ENCODE results near the gene GAL3ST1.

GRCh38 chr22:30614879-30615278, 40.4 kb upstream of the GAL3ST1 start:
- TF ChIP-seq, protein P1, sequence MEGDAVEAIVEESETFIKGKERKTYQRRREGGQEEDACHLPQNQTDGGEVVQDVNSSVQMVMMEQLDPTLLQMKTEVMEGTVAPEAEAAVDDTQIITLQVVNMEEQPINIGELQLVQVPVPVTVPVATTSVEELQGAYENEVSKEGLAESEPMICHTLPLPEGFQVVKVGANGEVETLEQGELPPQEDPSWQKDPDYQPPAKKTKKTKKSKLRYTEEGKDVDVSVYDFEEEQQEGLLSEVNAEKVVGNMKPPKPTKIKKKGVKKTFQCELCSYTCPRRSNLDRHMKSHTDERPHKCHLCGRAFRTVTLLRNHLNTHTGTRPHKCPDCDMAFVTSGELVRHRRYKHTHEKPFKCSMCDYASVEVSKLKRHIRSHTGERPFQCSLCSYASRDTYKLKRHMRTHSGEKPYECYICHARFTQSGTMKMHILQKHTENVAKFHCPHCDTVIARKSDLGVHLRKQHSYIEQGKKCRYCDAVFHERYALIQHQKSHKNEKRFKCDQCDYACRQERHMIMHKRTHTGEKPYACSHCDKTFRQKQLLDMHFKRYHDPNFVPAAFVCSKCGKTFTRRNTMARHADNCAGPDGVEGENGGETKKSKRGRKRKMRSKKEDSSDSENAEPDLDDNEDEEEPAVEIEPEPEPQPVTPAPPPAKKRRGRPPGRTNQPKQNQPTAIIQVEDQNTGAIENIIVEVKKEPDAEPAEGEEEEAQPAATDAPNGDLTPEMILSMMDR (IDR thresholded peaks at IDR 0.05; ENCODE audit: low read depth, low read length, missing input control), result no peak
- TF ChIP-seq TAF1 (conservative IDR thresholded peaks at IDR 0.05) (no peak), GABPA (IDR thresholded peaks at IDR 0.05 in 1 of 2, conservative IDR thresholded peaks at IDR 0.05 in 1 of 2) (no peak), EGR1 (IDR thresholded peaks at IDR 0.05; ENCODE audit: low read depth in 2 of 2) (no peak), RXRA (IDR thresholded peaks at IDR 0.05) (no peak), RAD21 (IDR thresholded peaks at IDR 0.05) (no peak), MAX (IDR thresholded peaks at IDR 0.05) (no peak), NR2F2 (IDR thresholded peaks at IDR 0.05) (no peak), FOXA1 (IDR thresholded peaks at IDR 0.05) (no peak), ZBTB33 (IDR thresholded peaks at IDR 0.05) (no peak), YY1 (IDR thresholded peaks at IDR 0.05) (no peak), HNF4G (IDR thresholded peaks at IDR 0.05) (no peak)
- TF ChIP-seq, protein P2, sequence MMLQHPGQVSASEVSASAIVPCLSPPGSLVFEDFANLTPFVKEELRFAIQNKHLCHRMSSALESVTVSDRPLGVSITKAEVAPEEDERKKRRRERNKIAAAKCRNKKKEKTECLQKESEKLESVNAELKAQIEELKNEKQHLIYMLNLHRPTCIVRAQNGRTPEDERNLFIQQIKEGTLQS (IDR thresholded peaks at IDR 0.05), result no peak
- TF ChIP-seq, protein P3, sequence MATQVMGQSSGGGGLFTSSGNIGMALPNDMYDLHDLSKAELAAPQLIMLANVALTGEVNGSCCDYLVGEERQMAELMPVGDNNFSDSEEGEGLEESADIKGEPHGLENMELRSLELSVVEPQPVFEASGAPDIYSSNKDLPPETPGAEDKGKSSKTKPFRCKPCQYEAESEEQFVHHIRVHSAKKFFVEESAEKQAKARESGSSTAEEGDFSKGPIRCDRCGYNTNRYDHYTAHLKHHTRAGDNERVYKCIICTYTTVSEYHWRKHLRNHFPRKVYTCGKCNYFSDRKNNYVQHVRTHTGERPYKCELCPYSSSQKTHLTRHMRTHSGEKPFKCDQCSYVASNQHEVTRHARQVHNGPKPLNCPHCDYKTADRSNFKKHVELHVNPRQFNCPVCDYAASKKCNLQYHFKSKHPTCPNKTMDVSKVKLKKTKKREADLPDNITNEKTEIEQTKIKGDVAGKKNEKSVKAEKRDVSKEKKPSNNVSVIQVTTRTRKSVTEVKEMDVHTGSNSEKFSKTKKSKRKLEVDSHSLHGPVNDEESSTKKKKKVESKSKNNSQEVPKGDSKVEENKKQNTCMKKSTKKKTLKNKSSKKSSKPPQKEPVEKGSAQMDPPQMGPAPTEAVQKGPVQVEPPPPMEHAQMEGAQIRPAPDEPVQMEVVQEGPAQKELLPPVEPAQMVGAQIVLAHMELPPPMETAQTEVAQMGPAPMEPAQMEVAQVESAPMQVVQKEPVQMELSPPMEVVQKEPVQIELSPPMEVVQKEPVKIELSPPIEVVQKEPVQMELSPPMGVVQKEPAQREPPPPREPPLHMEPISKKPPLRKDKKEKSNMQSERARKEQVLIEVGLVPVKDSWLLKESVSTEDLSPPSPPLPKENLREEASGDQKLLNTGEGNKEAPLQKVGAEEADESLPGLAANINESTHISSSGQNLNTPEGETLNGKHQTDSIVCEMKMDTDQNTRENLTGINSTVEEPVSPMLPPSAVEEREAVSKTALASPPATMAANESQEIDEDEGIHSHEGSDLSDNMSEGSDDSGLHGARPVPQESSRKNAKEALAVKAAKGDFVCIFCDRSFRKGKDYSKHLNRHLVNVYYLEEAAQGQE (IDR thresholded peaks at IDR 0.05), result no peak

Data from liver (tissue), 3 donors.